Eye (tissue), 1 donor: ENCODE results near the gene TRAPPC3L.

ENCODE experiments used
- DNase-seq: peaks from one replicate; pipeline ENCODE4 v3.0.0-alpha.2; 2015

TRAPPC3L gene

DNA sequence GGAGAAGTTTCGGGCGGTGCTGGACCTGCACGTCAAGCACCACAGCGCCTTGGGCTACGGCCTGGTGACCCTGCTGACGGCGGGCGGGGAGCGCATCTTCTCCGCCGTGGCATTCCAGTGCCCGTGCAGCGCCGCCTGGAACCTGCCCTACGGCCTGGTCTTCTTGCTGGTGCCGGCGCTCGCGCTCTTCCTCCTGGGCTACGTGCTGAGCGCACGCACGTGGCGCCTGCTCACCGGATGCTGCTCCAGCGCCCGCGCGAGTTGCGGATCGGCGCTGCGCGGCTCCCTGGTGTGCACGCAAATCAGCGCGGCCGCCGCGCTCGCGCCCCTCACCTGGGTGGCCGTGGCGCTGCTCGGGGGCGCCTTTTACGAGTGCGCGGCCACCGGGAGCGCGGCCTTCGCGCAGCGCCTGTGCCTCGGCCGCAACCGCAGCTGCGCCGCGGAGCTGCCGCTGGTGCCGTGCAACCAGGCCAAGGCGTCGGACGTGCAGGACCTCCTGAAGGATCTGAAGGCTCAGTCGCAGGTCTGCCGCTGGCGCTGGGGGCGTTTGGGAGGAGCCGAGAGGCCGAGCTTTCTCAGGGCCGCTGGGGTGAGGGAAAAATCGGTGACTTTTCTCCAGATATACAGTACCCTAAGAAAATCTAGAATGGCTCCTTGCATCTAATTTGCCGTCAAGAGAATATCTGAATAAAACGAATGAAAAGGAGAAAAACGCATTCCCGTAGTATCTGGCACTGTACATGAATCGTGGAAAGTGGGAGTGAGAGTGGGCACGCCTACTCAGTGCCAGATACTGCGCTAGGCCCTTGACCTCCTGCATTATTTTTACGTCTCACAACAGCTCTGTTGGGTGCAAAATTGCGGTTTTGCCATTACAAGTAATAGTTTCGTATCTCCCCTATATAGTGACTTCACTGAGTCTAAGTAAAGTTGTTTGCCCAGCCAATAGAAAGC is 83.3 kb downstream of the TRAPPC3L start:
- DNase-seq, result peak; percentile 85

DNA sequence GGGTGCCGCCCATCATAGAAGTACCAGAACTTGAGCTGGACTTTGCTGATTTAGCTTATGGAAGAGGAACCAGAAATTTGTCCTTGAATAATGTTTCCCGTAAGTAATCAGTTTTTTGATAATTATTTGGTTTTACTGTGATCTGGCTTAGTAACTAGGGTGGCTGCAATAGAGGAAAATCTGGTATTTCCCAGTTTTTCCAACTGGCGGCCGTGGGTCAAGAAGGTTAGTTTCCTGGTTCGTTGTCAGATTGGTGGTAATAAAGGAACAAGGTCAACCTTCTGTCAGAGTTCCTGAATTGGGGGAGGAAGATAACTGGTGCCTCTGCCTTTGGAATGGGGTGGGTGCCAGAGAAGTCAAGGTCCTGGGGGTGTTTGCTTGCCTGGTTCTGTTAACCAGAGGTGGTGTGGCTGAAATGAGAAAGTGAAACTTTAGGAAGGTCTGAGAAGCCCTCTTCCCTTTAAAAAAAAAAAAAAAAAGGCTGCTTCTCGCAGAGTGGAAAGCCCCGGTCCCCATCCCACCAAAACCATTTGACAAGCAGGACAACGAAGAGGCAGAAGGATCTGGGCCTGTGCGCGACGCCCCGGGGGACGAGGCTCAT is 84.1 kb downstream of the TRAPPC3L start, which contains the start of gene CALHM6:
TSS of gene CALHM6 (plus strand) at position 45 of the 601 bp plus-strand sequence. CDS start at position 600, 555 bp downstream.
- no peak for DNase-seq

DNA sequence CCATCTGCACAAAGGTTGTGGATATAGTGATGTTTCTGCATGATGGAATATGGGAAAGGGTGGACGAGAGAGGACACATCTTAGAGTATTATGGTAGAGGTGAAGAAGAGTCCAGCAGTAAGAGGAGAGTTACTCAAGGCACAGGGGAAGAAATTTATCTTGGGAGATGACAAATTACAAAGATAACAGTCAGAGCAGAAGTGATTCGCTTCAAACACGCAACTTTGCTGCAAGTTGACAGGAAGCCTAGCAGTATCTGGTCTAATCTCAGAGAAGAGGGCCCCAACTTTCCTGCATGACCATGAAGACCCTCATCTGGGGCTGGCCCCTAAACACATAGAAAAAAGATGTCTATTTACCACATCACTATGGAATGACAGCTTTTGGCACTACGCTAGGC is 85.6 kb downstream of the TRAPPC3L start:
- no peak for DNase-seq

DNA sequence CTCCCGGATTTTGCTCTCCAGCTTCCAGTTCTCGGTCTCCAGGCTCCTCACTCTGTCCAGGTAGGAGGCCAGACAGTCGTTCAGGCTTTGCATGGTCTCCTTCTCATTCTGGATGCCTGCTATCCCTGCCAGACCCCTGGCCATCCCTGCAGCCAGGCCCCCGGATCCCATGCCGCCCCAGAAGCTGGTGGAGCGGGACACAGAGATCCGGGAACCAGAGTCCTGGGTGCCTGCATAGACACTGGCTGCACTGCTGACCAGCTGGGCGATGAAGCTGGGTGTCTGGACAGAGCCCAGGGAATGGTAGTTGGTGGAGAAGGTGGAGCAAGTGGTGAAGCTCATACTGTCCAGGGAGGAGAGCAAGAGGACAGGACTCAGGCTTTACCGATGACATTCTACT is 87.2 kb downstream of the TRAPPC3L start:
- DNase-seq, result no peak

DNA sequence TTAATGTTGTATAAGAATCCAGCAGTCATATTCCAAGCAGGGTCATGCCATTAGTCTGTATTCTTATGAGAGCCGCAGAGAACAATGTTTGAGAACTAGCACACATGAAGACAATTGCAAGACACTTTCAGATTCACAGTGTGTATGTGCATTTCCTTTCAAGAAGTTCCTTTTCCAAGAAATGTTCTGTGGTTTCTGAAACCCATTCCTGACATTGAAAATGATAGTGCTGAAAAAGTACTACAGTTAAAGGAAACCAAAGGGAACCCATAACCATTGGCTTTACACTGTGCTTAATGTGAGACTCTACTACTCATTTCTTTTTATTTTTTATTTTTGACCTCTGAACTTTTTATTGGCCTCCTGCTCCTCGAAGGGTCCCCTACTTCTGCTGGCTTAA is 88.6 kb downstream of the TRAPPC3L start:
- DNase-seq, result no peak

DNA sequence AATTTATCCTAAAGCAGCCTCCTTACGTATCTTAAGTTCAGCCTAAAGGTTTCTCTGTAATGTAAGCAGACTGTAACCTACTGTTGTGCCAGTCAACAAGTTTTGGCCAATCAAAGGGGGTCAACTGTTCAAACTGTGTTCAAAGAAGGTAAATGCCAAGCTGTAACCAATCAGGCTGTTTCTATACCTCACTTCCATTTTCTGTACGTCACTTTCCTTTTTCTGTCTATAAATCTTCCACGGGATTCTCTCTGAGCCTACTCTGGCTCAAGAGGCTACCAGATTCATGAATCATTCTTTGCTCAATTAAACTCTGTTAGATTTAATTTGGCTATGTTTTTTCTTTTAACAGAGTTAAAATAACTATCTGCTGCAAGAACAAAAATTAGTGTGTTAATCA is 89.4 kb downstream of the TRAPPC3L start:
- DNase-seq, result no peak

DNA sequence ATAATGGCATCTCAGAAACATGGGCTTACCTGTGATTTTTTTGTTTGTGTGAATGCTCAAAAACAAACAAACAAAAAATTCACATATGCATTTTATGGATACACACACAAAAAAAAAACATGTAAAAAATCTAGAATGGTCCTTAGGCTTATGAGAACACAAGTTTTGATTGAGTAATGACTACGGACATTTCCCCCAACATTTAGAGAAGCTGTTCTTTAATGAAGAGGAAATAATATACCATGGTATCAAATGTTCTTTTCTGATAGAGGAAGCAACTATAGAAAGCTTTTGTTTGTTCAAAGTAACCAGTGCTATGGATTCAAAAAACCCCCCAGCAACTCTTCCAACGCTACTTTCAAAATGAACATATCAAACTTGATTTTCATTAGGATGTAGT is 93.0 kb downstream of the TRAPPC3L start:
- no peak for DNase-seq

DNA sequence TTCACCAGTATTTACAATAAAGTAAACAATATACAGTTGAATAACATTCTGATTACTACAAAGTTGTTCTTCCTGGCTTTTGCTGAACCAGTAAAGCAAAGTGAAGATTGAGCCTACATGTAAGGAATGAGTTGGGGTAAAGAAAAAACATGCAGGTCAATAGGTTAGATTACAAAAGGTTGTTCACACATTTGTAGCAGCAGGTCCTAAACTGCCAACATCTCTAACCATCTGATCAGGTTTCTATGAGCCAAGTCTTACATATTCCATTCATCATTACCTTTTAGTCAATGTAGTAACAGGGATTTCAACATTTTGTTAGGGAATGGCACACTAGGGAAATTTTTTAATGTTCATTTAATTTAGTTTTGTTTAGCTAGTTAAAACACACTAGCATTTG is 93.6 kb downstream of the TRAPPC3L start:
- DNase-seq, result no peak

DNA sequence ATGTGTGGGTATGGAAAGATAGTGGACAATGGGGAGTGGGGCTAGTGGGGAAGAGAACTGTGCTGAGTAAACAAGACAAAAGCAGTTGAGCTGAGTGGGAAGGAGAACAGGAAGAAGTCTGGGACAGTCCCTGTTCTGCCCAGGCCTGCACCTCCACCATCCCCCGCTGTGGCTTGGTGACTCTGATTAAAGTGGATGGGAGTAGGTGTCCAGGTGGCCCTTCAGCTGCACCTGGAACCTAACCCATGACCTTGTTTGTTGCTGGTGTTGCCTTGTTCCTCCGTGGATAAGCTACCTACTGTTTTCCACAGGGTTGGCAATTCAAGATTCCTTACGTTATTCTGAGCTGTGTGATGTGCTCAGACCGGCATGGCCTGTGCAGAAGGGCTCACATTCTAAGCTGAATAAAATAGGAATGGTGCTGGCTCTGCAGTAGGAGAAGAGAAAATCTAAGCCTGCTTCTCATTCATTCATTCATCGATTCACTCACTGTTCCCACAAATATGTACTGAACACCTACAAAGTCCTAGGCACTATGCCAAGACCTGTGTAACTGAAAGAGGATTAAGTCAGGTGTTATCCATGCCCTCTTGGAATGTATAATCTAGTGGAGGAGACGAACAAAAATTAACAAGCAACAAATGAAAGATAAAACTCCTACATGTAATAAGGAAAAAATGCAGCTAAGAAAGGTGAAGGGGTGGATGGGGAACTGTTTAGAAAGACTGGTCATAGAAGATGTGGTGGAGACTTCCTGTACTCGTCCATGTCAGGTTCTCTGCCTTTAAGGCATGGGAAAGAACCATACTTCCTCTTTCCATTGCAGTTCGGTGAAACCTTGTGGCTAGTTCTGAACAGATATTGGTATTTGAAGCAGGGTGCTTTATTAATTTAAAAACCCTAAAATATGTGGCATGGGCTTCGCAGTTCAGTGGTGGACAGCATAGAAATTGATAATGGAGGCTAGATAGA is 94.4 kb downstream of the TRAPPC3L start:
- no peak for DNase-seq

DNA sequence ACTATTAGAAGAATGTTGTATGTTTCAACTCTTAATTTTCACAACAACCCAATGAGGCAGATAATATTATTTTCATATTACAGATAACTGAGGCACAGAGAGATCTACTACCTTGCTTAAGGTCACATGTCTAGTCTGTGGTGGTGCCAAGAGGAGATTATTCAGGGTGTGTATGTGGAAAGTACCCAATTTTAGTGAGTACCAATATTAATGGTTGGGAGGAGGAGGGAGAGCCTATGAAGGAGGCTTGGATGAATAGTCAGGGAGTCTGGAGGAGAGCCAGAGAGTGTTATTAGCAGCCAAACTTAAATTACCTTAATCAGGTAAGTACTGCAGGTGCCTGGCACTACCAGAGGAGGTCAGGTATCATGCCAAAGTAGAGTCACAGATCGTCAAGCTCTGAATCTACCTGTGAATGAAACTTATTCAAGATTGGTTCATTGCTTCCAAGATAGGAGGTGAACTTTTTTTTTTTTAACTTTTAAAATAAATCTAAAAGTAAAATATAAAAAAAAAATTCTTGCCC is 95.2 kb downstream of the TRAPPC3L start:
- no peak for DNase-seq

DNA sequence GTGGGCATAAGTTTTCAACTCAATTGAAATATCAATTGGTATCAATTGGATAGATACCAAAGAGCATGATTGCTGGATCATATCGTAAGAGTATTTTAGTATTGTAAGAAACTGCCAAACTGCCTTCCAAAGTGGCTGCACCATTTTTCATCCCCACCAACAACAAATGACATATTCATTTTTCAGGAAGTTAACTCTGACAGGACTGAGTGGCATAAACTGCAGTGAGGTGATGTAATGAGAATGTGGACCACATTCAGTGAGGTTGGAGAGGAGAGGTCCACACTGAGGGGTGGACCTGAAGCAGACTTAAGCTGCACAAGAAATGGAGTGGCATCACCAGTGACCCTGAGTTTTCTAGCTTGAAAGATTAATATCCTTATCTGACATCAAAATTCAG is 95.9 kb downstream of the TRAPPC3L start:
- DNase-seq, result no peak

DNA sequence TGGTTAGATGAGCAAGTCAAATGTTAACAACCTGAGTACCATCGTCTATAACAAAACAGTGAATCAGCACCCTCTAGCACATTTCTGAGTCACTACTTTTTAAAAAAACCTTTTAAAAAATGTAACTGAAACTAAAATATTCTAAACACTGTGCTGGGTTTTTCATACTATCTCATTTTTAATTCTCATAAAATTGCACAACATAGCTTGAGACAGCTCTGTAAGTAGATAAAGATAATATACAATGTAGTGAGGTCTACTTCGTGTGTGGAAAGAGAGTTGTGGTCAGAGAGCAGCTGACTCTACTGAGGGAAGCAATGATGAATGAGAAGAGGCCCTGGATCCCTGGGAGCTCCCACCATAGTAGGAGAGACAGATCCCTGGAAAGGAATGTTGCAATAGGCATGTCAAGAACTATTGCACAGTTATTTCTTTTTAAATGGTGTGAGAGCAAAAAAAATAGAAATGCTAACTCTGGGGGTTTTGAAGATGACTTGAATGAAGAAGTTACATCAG is 97.9 kb downstream of the TRAPPC3L start:
- DNase-seq, result no peak

DNA sequence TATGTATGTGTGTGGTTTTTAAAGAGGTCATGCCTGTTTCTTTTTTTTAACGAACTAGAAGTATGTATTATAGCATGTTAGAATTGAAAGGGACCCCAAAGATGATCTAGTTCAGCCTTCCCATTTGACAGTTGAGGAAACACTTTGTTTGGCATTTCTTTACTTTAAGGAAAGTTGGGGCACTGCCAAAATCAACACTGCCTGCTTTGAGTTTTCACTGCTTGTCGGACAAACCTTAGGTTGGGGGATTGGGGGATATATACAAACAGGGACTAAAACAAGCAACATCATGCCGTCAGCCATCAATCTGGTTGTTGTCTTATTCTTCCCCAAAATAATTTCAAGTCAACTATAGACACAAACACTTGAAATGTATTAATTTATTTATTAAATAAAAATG is 98.4 kb downstream of the TRAPPC3L start:
- no peak for DNase-seq

DNA sequence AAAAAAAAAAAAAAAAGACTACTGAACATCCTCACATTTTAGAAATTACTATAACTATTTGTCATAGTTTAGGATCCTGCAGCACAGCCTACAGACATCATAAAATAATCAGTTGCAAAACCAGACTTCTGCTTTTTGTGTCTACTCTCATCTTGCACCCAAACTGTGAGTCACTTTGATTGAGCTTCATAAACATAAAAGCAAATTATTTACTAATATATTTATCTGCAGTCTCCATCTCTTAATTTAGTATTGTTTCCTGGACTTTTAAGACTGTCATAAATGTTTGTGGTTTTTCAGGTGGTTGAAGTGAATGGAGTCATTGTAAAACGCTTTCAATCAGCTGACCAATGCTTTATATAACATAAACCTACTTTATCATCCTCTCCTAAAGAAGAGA is 99.1 kb downstream of the TRAPPC3L start:
- no peak for DNase-seq

DNA sequence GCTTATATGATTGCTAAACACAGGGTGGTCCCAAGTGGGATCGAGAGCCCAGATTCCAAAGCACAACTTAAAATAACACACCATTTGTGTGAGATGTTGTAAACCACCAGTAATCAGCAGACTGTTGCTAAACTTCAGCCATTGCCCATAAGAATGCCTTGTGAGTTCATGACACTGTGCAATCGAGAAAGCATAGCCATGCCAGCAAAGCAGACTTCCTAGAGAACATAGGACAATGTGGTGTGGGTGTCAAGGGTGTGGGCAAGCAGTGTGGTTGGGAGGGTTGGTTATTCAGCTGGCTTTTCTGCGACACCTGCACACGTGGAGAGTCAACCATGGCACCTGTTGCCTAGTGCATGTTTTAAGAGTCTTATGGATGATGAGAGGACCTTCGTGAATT is 100.4 kb downstream of the TRAPPC3L start:
- DNase-seq, result no peak
